GM19328 (cell line): ENCODE data around the gene DOK6.
A peak's percentile ranks its signal among the peaks of the same experiment; 100 is the strongest.
"Not testable (repeated sequence)": the region's sequence is repeated elsewhere in the genome, so short reads cannot be mapped to it uniquely, and the experiment has no call there.

ENCODE experiments used
- ATAC-seq: cut with Tn5 transposase; IDR thresholded peaks from one replicate; pipeline ENCODE4 v1.9.1; 2021; ENCODE audit warnings: mild to moderate bottlenecking, moderate library complexity; ENCODE audit not compliant: unreplicated experiment

DOK6 gene

GRCh38 chr18:69853051-69853450 lies 452.4 kb downstream of the DOK6 start:
- ATAC-seq: no peak

- no peak for ATAC-seq
These were observed 453.8 kb downstream of the DOK6 start for GRCh38 chr18:69854455-69854854.

DNA sequence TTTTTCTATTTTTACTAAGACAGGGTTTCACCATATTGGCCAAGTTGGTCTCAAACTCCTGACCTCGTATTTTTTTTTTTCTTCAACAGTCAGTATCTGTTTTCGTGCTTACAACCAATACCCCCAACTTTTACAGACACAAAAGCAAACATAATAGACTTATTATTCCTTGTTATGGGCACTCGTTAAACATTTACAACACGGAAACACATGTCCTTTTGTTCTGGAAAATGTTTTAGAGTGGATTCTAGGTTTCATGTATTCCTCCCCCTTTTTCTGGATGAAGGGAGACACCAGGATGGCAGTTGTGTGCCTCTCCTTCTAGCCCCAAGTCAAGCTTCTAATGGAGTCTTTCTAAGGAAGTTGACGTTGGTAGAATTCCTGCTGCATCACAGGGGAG lies 458.2 kb downstream of the DOK6 start:
- no peak for ATAC-seq

GRCh38 chr18:69864802-69865201 lies 464.1 kb downstream of the DOK6 start:
- peak; percentile 67 for ATAC-seq

DNA sequence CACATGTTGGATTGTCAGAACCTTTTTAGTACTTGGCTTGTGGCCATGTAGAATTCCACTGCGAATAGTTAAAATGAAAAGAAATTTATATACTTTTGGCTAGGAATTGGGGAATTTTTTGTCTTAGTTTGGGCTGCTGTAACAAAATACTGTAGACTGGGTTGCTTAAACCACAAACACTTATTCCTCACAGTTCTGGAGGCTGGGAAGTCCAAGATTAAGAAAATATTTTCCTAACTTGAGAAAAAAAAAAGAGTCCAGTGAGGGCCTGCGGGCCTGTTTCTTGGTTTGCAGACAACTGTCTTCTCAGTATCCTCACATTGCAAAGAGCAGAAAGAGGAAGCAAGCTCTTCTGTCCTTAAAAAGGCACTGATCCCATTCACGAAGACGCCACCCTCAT lies 465.1 kb downstream of the DOK6 start:
- ATAC-seq: no peak

- ATAC-seq: no peak
These were observed 465.5 kb downstream of the DOK6 start for GRCh38 chr18:69866212-69866611.

GRCh38 chr18:69870736-69871135 lies 470.0 kb downstream of the DOK6 start:
- ATAC-seq: no peak

DNA sequence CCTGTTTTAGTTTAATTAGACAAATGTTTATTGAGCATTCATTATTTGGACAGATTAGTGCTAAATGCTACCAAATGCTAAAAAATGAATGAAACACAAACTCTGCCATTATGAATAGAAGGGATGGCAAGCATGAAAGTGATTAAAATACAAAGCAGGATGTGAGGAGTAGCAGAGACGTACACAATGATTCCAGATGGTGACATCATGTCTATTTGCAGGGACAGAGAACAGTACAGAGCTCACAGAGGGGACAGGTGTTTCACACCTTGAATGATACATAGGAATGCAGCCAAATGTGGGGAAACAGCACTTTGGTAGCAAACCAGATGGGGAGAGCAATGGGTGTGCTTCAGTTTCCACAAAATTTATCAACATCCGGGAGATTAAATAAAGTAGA lies 470.7 kb downstream of the DOK6 start:
- ATAC-seq: no peak

- ATAC-seq: no peak
These were observed 472.0 kb downstream of the DOK6 start for GRCh38 chr18:69872661-69873060.

DNA sequence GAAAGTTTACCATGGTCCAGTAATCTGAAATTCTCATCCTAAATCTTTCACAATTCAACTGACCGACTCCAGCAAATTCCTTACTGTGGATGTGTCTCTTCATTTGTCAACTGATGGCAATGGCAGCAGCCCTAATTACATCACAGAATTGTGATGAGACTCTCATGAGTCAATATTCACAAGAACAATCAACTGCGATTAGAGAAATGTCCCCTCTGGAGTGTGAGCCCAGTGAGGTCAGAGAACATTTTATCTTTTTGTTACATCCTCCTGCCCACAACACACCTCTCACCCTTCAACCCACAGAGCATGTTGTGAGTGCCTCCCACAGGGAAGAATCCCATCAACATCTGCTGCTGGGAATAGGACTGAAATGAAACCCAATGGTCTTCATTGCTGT lies 473.4 kb downstream of the DOK6 start:
- ATAC-seq: no peak

DNA sequence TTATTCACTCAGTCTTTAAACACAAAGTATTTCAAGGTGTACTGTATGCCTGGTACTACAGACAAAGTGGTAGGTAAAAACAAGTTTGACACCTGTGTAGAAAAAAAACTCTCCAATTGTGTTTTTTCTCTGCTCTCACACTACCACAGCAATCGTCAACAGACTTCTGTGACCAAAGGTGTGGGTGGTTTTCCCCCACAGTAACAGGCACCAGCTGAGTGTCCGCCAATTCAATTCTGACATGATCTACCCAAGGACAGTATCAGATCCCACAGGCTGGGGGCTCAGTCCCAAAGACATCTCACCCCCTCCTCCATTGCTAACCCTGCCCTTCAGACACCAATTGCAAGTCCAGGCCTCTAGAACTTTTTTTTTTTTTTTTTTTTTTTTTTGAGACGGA lies 475.8 kb downstream of the DOK6 start:
- no peak for ATAC-seq

- ATAC-seq: no peak
These were observed 477.7 kb downstream of the DOK6 start for GRCh38 chr18:69878213-69878933.

DNA sequence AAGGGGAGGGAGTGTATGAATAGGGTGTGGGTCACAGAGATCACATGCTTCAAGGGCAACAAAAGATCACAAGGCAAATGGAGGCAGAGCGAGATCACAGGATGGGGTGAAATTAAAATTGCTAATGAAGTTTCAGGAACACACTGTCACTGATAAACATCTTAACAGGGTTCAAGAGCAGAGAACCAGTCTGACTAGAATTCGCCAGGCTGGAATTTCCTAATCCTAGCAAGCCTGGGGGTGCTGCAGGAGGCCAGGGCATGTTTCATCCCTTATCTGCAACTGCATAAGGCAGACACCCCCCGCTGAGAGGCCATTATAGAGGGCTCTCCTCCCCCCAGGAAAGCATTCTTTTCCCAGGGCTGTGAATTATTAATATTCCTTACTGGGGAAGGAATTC lies 478.4 kb downstream of the DOK6 start:
- ATAC-seq: not testable (repeated sequence)

DNA sequence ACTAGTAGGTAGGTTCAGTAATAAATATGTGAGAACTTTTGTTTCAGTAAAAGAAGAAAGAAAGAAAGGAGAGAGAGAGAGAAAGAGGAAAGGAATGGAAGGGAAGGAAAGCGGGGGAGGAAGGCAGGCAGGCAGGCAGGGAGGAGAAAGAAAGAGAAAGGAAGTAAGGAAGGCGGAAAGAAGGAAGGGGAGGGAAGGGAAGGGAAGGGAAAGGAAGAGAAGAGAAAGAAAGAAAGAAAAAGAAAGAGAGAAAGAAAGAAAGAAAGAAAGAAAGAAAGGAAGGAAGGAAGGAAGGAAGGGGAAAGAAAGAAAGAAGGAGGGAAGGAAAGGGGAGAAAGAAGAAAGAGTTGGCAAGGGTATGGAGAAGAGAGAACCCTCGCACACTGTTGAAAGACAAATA lies 479.4 kb downstream of the DOK6 start:
- no peak for ATAC-seq

DNA sequence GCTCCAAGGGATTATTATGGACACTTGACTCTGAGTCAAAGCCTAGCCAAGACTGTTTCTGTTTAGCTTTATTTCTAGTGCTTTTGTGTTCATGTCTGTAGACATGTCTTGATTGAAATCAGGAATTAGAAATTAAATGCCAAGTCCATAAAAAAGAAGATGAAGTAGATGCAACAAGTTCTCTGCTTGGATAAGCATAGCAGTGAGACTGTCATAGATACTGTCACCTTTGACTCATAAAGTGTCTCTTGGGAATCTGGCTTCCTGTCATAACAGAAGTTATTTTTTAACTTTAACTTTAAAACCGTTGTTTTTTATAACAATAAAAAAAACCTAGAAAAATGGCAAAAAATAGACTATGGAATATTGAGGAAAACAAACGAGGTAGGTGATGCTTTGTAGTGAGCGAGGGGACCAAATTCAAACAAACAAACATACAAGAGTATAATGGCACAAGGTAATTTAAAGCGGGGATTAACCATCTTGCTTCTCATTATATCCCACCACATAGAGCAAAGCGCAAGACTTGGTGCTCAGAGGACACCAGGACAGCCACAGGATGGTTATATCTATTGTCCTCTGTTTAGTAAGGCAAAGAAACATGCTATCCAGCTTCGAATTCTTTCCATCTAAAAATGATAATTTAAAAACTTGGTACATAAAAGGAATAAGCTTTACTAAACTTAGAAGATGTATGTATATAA lies 482.4 kb downstream of the DOK6 start:
- ATAC-seq: no peak

DNA sequence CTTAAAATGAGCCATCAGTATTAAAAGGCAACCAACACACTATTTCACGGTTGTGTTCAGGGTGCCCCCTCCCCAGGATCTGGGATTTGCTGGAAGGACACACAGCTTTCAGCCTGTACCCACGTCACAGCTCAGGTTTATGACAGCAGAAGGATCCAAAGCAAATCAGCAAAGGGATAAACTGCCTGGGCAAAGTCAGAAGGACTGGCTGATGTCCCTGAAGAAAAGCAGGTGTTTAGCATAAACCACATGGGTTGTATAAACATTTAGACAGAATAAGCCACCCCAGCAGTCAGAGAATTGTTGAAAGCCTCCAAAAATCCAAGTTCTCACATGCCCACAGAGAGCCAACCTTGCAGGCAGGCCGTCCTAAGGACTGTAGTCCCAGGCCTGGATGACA lies 483.1 kb downstream of the DOK6 start:
- no peak for ATAC-seq

GRCh38 chr18:69885355-69885754 lies 484.7 kb downstream of the DOK6 start:
- no peak for ATAC-seq

DNA sequence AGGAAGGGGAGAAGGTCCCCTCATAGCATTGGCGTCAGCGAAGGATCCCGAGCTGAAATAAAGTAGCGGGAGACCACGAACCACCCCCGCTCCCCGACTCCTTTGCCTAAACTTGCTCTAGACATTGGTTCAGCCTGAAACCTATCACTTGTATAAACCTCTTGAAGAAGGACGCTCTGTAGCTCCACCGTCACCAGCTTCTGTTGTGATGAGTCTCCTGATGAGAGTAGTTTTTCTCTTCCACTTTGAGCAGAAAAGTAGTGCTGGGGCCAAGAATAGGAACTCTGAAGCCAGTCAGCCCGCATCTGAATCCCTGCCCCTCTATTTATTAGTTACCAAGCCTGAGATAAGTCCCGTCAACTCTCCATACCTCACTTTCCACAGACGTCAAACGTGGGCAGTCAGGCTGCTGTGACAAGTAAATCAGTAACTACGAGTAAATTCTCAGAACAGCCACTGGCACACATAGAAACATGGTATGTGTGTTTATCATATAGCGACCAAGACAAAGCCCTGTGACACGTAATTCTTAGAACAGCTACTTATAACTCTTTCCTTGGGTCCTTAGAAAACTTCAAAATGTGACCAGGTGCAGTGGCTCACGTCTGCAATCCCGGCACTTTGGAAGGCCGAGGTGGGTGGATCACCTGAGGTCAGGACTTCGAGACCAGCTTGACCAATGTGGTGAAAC lies 485.3 kb downstream of the DOK6 start:
- peak; percentile 63 for ATAC-seq

DNA sequence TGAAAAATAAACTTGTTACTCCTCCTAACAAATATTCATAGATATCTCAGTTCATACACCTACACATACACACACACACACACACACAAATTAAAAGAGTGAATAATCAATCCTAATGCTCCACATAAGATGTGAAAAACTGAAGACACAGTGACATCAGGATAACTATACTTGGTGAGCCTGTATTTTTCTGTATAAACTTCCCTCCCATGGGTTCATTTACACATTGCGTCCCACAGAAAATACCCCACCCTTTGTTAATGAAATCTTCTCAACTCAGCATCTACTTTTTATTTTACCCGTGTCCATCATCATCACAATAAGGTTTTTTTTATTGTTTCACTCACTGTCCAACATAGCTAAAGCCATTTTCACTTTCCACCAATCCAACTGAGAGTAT lies 486.6 kb downstream of the DOK6 start:
- no peak for ATAC-seq

GRCh38 chr18:69889009-69889408 lies 488.3 kb downstream of the DOK6 start:
- no peak for ATAC-seq

DNA sequence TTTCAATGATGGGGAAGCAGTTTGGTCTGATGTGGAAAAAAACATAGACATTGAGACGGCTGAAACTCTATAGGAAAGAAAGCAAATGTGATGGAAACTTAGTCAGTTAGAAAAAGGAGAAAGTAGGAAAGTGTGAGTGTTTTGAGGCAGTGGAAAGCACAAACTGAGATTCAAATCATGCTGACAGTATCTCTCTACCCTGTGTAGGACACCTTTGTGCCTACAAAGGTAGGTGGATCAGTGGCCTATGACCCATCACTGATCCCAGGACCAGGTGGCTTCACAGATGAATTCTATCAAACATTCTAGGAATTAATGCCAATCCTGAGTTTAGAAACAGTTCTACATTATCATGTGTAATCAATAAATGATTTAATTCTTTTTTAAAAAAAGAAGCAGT lies 489.9 kb downstream of the DOK6 start:
- no peak for ATAC-seq

DNA sequence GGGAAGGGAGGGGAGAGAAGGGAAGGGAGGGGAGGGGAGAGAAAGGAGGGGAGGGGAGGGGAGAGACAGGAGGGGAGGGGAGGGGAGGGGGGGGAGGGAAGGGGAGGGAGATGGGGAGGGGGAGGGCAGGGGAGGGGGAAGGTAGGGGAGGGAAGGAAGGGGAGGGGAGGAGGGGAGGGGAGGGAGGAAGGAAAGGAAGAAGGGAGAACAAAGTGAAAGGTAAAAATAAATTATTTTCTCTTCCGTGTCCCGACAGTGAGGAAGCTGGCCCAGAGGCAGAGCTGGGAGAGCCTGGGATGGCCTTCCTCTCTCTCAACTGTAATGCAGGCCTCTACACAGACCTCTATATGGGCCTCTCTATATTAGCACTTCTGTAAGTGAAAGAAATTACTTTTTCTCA lies 493.8 kb downstream of the DOK6 start:
- no peak for ATAC-seq
